SK-N-DZ (cell line): ENCODE results near the gene PALLD.
"Not testable (repeated sequence)": the region's sequence is repeated elsewhere in the genome, so short reads cannot be mapped to it uniquely, and the experiment has no call there.

Source experiments
- DNase-seq: peaks from one replicate; pipeline ENCODE4 v3.0.0-alpha.2; 2015; ENCODE audit warnings: low spot score

The PALLD gene

DNA sequence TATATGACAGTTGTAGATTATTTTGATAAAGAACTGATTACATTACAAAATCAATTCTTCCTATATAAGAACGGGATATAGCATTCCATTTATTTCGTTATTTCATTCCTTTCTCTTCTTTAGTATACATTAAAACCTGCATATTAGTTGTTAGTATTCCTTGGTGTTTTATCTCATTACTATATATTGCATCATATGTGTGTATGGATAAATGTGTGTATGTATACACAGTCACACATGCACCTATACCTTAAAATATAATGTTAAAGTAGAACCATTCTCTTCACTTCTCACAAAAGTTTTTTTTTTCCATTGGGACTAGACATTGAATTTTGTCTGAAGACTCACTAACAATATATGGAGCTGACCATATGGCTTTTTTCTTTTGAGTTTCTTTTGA, 5.3 kb upstream of the PALLD start:
- DNase-seq = no peak

DNA sequence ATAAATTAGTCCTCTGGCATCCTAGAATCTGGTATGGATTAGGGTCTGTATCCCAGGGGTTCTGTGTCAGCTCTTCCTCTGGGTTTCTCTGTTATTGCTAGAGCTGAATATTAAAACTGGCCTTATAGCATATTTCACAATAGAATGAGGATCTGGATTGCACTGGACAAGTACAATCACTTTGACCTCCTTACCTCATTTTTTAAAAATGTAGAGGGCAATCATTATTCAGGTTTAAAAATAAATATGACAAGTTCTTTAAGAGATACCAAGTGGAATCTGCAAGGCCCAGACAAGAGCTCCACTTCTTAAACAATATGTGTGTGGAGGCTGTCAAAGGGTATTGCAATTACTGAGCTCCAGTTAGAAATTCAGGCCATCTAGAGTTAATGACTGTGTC, 1.4 kb downstream of the PALLD start:
- DNase-seq = no peak

DNA sequence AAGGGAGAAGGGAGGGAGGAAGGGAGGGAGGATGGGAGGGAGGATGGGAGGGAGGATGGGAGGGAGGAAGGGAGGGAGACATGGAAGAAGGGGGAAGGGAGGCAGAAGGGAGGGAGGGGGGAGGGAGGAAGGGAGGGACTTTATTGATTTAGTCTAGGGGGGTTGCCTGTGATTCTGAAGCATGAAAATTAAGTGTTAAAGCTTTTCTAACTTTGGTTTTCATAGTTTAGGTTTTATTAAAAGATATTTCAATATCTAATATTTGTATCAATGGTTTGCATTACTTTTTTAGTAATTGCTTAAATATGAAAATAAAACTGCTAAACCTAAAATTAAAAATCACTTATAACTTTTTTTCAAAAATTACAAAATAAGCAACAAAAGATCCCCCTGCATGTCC, 2.4 kb downstream of the PALLD start:
- DNase-seq = no peak

DNA sequence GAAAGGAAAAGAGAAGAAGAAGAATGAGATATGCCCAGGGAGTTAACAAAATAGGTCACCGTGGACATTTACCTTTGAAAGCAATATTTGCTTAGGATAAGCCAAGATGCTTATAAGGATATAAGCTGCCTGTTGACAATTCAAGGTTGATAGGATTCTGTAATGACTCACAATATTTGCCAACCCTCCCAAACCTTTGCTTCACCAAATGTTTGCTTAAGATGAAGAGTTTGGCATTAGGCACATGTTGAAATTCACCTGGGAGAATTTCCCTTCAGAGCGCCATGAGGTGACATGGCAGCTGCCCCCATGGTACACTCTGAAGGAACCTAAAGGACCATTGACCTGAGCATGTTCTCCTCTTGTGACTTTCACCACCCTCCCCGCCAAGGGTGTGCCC, 4.6 kb downstream of the PALLD start:
- DNase-seq = no peak

DNA sequence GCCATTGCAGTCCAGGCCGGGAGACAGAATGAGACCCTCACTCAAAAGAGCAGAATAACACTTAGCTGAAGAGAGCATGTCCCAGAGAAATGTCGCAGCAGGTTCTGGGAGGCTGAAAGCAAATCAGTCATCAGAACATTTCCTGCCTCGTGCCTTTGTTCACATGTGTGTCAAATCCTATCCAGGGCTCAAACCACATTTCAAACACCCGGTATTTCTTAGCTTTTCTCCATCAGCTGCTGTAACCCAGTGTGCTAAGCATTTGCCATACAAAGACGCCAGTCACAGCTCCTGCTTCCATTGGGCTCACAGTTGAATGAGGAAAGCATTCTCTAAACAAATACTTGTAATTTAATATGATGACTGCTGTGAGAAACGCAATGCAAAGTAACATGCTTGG, 6.0 kb downstream of the PALLD start:
- no peak for DNase-seq

DNA sequence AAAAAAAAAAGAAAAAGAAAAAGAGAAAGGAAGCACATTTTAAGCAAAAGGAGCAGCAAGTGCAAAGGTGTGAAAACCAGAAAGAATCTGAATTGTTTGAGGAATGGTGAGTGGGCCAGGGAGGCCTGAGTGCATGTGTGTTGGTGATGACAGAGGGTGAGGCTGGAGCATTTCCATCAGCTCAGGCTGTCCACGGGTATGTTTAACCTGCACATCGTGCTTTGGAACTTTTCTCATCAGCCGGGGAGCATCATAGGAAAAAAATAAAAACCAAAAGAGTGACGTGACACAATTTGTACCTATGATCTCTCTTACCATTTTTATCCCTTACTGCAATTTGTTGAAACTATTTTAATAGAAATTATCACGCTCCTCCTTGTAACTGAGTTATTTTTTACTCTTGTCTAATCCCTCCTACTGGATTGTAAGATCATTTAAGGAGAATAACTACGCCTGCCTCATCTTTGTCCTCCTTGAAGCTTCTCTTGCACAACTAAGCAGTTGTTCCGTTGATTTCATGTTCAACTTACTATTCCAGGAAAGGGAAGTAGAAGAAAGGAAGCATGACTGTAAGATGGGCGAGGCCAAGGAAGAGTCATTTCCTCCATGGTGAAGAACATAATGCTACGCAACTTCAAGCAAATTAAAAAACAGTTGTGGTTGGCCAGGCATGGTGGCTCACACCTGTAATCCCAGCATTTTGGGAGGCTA, 7.0 kb downstream of the PALLD start:
- no peak for DNase-seq

DNA sequence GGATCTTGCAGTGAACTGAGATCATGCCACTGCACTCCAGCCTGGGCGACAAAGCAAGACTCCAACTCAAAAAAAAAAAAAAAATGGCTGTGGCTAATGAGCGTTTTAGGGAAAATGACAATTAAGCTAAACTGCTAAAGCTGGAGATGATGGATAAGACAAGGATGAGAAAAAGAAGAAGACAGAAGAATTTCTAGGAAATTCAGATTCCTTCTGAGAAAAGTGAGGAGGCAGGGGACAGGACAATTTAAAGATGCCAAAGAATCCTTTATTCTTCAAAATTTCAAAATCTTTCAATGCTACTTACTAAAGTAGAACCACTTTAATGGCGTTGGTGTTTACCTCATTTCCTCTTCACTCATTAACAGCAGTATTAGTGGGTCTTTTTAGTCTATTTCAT, 7.7 kb downstream of the PALLD start:
- no peak for DNase-seq

DNA sequence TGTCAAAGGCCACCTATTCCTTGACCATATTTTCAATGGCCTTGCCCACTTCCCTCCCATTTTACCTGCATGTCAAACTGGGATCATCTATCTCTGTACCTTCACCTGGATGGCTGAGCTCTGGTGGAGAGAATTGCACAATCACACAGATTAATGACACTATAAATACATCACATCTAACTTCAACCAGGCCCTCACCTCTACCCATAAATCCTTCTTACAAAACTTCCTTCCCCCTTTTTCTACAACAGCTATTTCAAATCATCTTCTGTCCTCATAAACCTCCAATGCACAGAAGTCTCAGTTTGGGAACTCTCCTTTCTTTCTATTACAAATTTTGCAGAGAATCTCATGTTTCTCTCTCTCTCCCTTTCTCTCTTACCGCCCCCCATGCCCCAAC, 9.2 kb downstream of the PALLD start:
- DNase-seq = no peak

DNA sequence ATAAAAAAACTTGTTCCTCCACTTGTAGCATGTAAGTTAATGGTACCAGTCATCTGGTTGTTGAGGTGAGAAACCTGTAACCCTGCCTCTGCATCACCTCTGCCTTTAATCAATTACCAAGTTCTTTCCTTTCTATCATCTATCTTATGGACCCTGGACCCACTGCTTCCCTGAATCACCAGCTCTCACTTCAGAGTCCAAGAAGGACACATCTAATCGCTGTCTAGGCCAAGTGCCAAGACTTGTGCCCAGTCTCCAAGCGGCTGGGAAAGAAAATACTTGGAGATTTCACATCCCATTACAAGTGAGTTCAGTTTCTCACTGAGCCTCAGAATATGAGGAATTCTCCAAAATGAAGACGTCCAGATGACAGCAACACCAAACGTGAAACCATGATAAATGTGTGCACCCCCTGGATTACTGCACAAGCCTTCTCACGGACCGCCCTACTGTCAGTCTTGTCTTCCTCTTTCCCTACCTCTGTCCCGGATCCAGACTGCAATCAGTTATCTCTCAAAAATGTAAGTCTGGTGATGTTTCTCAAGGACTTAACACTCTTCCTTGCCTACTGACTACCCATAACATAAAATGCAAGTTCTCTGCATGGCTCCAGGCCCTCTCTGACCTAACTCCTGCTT, 10.4 kb downstream of the PALLD start:
- DNase-seq = no peak

DNA sequence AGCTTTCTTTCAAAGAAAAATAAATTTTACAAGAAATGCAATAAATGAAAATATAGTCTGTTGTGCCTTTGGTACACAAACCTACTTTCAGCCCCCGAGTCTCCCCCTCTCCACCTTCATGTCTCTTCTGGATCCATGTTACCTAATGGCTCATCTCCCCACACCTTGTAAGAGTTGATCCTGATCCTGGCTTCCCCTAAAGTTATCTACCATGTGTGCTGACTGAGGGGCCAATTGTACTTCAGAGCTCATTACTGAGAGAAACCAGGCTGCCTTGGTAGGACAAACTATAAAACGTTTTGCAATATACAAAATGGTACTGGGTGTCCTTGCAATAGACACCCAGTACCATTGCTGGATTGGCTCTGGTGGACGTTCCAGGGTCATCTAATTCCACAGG, 11.8 kb downstream of the PALLD start:
- DNase-seq = no peak

DNA sequence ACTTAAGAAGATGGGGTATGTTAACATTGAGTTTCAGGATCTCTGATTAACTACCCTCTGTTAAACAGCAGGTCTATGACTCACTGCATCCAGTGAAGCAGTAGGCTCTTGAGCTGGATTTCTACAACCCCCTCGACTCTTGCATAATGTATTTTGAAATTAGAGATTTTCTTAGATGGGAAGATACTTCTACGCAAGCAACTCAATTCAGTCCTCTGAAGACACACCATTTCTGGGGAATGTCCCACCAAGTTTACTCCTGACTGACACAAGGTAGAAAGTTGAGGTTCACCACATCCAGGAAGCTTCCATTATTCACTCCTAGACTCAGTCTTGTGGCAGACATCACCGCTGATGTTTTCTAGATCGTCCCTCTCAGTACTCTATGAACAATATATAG, 12.9 kb downstream of the PALLD start:
- no peak for DNase-seq

DNA sequence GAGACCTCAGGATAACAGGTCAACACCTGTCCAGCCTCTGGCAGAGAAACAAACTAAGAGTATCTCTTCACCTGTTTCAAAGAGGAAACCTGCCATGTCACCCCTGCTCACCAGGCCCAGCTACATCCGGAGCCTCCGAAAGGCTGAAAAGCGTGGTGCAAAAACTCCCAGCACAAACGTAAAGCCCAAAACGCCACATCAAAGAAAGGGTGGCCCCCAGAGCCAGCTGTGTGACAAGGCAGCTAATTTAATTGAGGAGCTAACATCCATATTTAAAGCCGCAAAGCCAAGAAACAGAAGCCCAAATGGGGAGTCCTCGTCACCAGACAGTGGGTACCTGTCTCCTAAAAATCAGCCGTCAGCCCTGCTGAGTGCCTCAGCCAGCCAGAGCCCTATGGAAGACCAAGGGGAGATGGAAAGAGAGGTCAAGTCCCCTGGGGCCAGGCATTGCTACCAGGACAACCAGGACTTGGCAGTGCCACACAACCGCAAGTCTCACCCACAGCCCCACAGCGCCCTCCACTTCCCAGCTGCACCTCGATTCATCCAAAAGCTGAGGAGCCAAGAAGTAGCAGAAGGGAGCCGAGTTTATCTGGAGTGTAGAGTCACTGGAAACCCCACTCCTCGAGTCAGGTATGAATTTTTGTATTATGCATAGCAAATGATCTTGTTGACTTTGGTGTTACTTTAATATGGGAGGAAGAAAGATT, 15.1 kb downstream of the PALLD start:
- DNase-seq = no peak

DNA sequence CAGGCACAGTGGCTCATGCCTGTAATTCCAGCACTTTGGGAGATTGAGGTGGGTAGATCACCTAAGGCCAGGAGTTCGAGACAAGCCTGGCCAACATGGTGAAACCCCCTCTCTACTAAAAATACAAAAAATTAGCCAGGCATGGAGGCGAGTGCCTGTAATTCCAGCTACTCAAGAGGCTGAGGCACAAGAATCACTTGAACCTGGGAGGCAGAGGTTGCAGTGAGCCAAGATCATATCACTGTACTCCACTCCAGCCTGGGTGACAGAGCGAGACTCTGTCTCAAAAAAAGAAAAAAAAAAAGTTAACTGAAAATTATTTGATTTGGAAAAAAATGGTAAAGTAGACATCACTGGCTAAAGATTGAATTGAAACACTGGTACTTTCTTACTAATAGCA, 17.0 kb downstream of the PALLD start:
- not testable (repeated sequence) for DNase-seq

DNA sequence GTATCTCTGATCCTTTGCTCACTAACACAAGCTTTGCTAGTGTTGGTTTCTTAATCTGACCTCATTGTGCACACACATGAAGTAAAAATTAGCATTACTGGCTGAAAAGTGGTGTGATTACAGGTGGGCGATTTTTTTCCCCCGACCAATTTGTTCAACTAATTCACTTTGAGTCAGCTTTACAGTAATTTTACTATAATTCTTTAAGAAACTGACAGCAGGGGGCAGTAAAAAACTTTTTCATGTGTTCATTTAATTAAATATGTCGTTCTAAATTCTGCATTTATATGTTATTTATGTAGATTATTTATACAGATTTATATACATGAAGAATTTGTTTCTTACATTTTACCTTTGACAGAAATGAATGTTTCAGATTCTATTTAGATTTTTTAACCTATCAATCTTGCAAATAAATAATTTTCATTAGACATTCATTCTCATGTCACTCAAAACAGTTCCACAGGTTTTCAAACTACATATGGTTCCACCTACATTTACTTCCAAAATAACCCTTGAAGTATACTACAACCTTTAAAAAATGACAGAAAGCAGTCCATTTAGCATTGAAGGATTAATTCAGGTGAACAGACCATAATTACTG, 17.5 kb downstream of the PALLD start:
- DNase-seq = no peak

DNA sequence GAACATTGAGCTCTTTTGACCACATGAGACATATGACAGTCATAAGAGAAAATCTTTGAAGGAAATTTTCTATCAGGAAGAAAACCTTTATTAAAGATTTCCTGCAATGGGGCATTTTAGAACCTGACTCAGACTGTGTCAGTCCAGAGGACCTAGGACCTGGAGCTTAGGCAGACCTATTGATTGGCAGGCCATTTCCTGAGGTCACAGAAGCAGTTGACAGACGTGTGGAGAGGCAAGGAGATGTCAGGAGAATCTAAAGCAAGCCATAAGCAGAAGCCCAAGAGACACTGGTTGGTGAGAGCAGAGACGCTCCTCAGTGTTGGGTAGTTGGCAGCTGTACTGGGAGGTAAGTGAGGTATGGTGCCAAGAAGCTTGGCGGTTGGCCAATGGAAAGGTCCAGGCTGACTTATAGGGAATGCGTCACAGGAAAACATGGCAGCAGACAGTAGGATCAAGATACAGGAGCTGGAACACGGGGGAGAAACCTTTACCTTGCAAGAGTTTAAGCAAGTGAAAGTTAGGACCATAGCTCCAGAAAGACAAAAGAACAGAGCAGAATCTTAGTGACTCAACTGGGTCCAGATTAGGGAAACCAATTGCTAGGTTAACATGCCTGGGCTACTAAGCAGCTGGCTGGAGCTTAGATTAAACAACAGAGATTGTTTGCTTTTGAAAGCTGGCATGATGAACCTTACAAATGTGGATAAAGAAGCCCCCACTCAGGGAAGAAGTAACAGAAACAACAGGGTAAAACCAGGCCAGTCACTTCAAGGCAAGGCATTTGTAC, 18.6 kb downstream of the PALLD start:
- DNase-seq = no peak

DNA sequence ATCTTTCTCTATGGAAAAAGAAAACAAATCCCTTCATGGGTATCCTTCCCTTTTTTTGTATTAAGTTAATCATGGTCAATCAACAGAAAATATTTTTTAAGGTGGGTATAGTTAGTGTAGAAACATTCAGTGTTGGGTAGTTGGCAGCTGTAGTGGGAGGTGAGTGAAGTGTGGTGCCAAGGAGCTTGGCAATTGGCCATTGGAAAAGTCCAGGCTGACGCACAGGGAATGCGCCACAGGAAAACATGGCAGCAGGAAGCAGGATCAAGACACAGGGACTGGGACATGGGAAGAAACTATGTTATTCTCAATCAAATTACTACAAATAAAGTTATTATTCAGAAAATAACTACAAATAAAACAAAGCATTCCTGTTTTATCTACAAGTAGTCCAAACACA, 20.0 kb downstream of the PALLD start:
- DNase-seq = no peak

DNA sequence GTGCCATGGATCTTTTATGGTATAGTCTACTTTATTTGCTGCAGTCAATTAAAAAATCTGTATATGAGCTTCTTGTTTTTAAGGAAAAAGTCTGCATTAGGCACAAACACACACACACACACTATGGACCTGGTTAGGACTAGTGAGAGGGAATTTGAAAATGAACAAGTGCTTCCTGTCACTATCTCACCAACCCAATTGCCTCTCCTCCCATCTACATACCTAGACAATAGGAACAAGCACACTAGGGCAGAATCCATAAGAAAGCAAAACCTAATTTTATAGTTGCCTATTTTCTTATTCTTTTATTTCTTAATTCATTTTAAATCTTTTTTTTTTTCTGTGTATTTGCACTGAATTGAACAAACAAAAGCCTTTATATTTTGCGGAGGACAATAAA, 22.7 kb downstream of the PALLD start:
- DNase-seq = no peak

DNA sequence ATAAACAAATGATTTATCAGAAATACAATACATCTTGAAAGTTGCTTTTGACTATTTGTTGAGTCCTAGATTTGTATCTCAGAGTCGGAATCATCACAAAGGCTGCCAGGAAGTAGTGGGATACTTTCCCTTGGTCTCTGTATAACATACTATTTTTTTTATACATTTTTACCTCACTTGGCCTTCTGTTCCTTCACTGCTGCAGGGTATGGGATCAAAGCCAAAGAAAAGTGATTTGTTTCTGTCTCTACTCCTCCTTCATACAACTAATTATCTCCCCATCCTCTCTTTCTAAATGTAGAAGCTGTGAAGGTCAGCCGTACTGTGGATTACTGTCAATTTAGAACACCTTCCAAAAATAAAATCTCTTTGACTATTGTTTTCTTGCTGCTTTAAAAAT, 24.9 kb downstream of the PALLD start:
- no peak for DNase-seq

DNA sequence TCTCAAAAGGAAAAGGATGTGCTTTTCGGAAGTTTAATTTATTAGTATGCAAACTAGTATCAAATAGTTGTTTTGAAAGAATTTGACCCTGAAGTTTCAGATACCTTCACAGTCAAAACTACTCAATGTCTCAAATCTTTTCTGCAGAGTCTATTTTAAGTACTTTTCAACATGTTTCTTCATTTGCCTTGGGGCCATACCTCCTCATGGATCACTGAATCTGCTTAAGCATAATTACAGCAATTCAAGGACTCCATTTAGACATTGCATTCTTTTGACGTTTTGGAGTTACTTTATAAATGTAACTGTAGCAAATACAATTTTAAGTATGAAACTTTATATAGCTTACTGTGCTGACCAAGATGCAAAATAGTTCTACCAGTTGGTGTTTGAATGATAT, 25.5 kb downstream of the PALLD start:
- DNase-seq = no peak

DNA sequence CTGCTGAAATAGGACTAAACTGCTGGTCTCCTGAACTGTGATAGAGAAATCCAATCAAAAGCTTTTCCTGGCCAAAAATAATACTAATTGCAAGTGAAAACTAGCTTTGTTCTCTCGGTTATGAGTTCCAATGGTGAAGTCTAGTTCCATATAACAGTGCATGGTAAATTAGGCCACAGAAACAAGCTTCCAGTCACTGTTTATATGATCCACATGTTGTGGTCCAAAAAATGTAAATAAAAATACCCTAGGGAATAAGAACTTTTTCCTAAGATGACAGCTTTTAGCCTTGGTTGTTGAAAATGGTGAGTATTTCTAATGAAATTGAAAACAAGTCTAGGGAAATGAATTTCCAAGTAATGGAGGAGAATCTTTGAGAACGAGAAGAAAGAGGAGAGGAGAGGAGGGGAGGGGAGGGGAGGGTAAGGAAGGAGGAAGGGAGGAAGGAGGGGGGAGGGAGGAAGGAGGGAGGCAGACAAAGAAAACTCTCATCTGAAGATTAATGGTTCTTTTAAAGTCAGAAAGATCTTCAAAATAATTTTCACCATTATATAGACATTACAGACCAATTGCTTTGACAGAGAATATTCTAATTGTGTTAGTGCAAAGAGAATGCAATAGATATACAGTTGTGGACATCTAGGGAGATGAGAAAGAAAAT, 26.1 kb downstream of the PALLD start:
- no peak for DNase-seq

DNA sequence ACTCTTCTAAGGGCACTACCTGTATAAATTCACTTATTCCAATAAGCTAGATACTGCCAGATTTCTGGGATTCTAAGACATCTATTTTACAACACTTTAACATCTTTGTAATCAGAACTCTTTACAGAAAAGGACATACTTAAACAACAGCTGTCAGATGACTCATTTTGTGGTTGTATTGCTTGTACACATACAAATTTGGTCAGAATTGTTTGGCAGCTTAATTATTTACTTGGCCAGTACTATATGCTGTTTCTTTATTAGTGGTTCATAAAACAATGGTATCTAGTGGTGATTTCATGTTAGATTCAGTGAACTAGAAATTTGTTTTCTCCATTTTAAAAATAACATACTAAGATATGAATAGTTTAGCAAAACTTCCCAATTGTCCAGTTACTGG, 27.2 kb downstream of the PALLD start:
- no peak for DNase-seq
